ENCODE measurements around the gene RUSF1.

DNA sequence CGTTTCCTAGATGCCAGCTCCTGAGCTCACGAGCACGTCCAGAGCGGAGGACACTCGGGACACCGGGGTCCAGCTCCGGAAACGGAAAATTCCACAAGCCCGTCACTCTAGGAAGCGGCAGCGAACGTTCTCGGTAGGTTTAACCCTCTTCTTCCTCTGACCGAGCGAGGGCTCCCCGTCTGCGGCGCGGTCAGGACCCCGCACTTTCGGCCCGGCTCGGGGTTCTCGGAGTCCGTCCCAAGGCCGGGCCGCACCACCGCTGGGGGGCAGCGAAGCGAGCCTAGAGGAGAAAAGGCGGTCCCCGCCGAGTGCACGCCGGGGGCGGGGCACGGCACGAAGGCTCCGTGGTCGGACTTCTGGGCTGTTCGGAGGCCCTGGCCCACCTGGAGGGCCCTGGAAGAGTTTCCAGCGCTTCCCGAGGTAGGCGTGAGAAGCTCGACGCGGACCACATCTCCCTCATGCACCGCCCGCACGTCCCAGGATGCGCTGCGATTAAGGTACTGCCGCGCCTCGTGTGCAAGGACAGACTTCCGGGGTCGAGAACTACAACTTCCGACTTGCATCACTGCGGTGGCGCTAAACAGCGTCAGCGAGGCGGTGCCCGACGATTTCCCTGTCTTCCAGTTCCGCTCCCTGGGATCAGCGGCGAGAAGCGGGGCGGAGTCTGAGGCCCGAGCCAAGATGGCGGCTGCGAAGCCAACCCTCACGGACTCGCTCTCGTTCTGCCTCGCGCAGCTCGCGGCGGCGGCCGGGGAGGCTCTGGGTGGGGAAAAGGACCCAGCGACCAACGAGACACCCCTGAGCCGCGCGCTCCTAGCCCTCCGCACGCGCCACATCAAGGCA lies 49.1 kb downstream of the RUSF1 start, which contains the start of gene ARMC5:
- TF ChIP-seq, protein P1, sequence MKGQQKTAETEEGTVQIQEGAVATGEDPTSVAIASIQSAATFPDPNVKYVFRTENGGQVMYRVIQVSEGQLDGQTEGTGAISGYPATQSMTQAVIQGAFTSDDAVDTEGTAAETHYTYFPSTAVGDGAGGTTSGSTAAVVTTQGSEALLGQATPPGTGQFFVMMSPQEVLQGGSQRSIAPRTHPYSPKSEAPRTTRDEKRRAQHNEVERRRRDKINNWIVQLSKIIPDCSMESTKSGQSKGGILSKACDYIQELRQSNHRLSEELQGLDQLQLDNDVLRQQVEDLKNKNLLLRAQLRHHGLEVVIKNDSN (IDR thresholded peaks at IDR 0.05): peak; percentile 3; the same call in 1 of the 2 replicates
- TF ChIP-seq NFIC (IDR thresholded peaks at IDR 0.05) (no peak; the same call in 1 of the 2 replicates), YY1 (IDR thresholded peaks at IDR 0.05; ENCODE audit: low read depth) (peak; percentile 95), EGR1 (IDR thresholded peaks at IDR 0.05) (0 out of 2 replicates have a peak, but pooled peaks have one; percentile 5), FOXM1 (IDR thresholded peaks at IDR 0.05; ENCODE audit: borderline replicate concordance, low read depth) (no peak)

All from Ishikawa (cell line).